WERI-Rb-1 (cell line): ENCODE measurements around the gene C5orf34.

ENCODE experiments used
- DNase-seq: peaks from one replicate; pipeline ENCODE4 v3.0.0-alpha.2; 2020
- H3K27ac ChIP-seq: fragments of 250-450 bp; sonication (Bioruptor Pico); 2 replicates; pipeline ENCODE4 v1.5.1; 2020; ENCODE audit warnings: mild to moderate bottlenecking, moderate library complexity
- H3K27me3 ChIP-seq: fragments of 250-450 bp; sonication (Bioruptor Pico); 2 replicates; pipeline ENCODE4 v1.5.1; 2021; ENCODE audit warnings: mild to moderate bottlenecking, low read depth, moderate library complexity; ENCODE audit not compliant: insufficient read depth, severe bottlenecking
- H3K36me3 ChIP-seq: fragments of 250-450 bp; sonication (Bioruptor Pico); 2 replicates; pipeline ENCODE4 v1.5.1; 2020; ENCODE audit warnings: mild to moderate bottlenecking, moderate library complexity
- H3K4me3 ChIP-seq: 2 replicates; pipeline ENCODE4 v1.5.1; 2011; ENCODE audit warnings: low read depth, mild to moderate bottlenecking, control low read depth, low read length
- H3K9me3 ChIP-seq: fragments of 250-450 bp; sonication (Bioruptor Pico); 2 replicates; pipeline ENCODE4 v1.5.1; 2021; ENCODE audit warnings: mild to moderate bottlenecking, moderate library complexity; ENCODE audit not compliant: severe bottlenecking
- CTCF ChIP-seq: IDR thresholded peaks from 2 replicates; pipeline ENCODE4 v1.5.1; 2011; ENCODE audit warnings: low read depth, mild to moderate bottlenecking, control low read depth, inconsistent platforms, low read length

The C5orf34 gene

GRCh38 chr5:43548358-43548757 is 33.4 kb upstream of the C5orf34 start:
- H3K4me3 ChIP-seq, result no peak overlapping the region
- H3K27me3 ChIP-seq, result no peaks in the 10 kb centered on the region
- H3K9me3 ChIP-seq, result no peaks in the 10 kb centered on the region
- DNase-seq, result no peak
- H3K36me3 ChIP-seq, result peaks cover 87% of the 10 kb centered on the region
- TF ChIP-seq CTCF, result no peak
- H3K27ac ChIP-seq, result no peak overlapping the region

GRCh38 chr5:43547532-43547931 is 32.6 kb upstream of the C5orf34 start:
- no peak overlapping the region for H3K4me3 ChIP-seq
- no peak overlapping the region for H3K27ac ChIP-seq
- TF ChIP-seq CTCF, result no peak
- no peaks in the 10 kb centered on the region for H3K9me3 ChIP-seq
- no peak for DNase-seq
- H3K36me3 ChIP-seq, result peaks cover 87% of the 10 kb centered on the region
- H3K27me3 ChIP-seq, result no peaks in the 10 kb centered on the region

- no peak overlapping the region for H3K27ac ChIP-seq
- no peak overlapping the region for H3K4me3 ChIP-seq
- TF ChIP-seq CTCF, result no peak
- no peaks in the 10 kb centered on the region for H3K9me3 ChIP-seq
- H3K36me3 ChIP-seq, result peaks cover 84% of the 10 kb centered on the region
- no peak for DNase-seq
- no peaks in the 10 kb centered on the region for H3K27me3 ChIP-seq
Observed at GRCh38 chr5:43543434-43543833, 28.5 kb upstream of the C5orf34 start.

- H3K27ac ChIP-seq, result no peak overlapping the region
- H3K36me3 ChIP-seq, result peaks cover 84% of the 10 kb centered on the region
- no peak overlapping the region for H3K4me3 ChIP-seq
- TF ChIP-seq CTCF, result no peak
- no peak for DNase-seq
- no peaks in the 10 kb centered on the region for H3K9me3 ChIP-seq
- no peaks in the 10 kb centered on the region for H3K27me3 ChIP-seq
Observed at GRCh38 chr5:43540746-43541145, 25.8 kb upstream of the C5orf34 start.

- H3K4me3 ChIP-seq, result no peak overlapping the region
- no peak for DNase-seq
- TF ChIP-seq CTCF, result no peak
Observed at GRCh38 chr5:43536972-43537371, 22.0 kb upstream of the C5orf34 start.

GRCh38 chr5:43533646-43534045 is 18.7 kb upstream of the C5orf34 start:
- no peak overlapping the region for H3K27ac ChIP-seq
- peaks cover 89% of the 10 kb centered on the region for H3K36me3 ChIP-seq
- H3K27me3 ChIP-seq, result no peaks in the 10 kb centered on the region
- no peaks in the 10 kb centered on the region for H3K9me3 ChIP-seq
- DNase-seq, result no peak
- H3K4me3 ChIP-seq, result no peak overlapping the region
- TF ChIP-seq CTCF, result no peak

More at GRCh38 chr5:43536972-43537371, 22.0 kb upstream of the C5orf34 start:
- H3K9me3 ChIP-seq, result no peaks in the 10 kb centered on the region
- peaks cover 89% of the 10 kb centered on the region for H3K36me3 ChIP-seq
- H3K27me3 ChIP-seq, result no peaks in the 10 kb centered on the region
- no peak overlapping the region for H3K27ac ChIP-seq
